ENCODE data around the gene ZNF316.
"Not testable (repeated sequence)": the region's sequence is repeated elsewhere in the genome, so short reads cannot be mapped to it uniquely, and the experiment has no call there.

The ZNF316 gene

DNA sequence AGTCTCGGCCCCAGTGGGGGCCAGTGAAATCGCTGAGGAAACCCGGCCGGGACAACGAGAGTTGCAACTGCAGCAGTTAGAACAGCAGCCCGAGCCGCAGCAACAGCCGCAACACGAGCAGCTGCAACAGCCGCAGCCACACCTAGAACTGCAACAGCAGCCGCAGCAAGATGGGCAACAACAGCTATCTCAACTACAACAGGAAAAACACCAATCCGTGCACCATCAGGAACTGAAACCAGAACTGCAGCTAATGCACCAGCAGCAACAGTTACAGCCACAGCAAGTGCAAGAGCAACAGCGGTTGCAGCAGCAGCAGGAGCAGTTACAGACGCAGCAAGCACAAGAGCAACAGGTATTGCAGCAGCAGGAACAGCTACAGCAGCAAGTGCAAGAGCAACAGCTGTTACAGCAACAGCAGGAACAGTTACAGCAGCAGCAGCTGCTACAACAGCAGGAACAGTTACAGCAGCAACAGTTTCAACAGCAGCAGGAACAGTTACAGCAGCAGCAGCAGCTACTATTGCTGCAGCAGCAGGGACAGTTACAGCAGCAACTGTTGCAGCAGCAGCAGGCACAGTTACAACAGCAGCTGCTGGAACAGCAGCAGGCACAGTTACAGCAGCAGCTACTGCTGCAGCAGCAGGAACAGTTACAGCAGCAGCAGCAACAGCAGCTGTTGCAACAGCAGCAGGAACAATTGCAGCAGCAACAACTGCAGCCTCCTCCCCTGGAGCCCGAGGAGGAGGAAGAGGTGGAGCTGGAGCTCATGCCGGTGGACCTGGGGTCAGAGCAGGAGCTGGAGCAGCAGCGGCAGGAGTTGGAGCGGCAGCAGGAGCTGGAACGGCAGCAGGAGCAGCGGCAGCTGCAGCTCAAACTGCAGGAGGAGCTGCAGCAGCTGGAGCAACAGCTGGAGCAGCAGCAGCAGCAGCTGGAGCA is 15.7 kb upstream of the ZNF316 start:
- in situ Hi-C loops (cut with MboI; ENCODE audit: low sequenced_read_pairs), result no loop called here

DNA sequence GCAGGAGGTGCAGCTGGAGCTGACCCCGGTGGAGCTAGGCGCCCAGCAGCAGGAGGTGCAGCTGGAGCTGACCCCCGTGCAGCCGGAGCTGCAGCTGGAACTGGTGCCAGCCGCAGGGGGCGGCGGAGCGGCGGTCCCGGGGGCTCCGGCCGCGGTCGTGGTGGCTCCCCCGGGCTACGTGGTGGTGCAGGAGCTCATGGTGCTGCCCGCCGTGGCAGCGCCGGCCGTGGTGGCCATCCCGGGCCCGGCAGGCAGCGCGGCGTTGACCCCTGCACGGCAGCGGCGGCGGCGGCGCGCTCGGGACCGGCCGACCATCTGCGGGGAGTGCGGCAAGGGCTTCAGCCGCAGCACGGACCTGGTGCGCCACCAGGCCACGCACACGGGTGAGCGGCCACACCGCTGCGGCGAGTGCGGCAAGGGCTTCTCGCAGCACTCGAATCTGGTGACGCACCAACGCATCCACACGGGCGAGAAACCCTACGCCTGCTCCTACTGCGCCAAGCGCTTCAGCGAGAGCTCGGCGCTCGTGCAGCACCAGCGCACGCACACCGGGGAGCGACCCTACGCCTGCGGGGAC is 14.9 kb upstream of the ZNF316 start:
- in situ Hi-C loops (cut with MboI; ENCODE audit: low sequenced_read_pairs), result no loop called here

DNA sequence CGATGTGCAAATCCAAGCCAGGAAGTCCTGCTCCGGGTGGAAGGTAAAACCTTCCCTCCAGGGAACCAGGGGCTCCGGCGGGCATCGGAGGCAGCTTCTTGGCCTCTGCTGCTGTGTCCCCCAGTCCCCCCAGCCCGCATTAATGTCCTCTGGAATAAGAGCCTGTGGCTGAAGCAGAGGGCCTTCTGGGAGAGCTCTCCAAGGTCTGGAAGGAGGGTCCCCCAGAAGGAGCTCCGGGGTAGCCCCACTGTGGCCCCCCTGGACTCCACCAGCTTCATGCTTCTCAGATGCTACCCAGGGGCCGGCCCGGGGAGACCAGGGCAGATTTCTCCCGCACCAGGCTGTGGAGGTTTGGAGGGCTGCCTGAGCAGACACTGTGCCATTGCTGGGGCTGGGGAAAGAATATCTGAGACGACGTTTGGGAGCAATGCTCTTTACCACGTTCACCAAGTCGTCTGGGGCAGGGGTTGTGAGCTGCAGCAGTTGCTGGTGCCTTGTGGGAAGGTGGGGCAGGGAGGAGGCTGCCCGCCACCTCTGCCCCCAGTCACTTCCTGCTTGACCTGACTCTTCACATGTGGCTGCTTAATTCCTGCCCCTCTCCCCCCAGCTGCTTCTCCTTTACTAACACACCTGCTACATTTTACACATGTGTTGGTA is 13.4 kb upstream of the ZNF316 start:
- in situ Hi-C loops (cut with MboI; ENCODE audit: low sequenced_read_pairs), result no loop called here

DNA sequence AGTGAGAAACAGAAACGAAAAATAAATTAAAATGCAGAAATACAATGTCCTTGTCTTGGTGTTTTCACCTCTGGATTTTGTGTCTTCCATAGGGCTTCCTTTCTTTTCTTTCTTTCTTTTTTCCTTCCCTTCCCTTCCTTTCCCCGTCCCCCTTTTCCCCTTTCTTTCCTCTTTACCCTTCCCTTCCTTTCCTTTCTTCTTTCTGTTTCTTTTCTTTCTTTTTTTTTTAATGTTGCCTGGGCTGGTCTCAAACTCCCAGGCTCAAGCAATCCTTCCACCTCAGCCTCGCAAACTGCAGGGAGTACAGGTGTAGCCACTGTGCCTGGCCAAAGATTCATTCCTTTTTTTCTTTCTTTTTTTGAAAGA is 12.9 kb upstream of the ZNF316 start:
- in situ Hi-C loops (cut with MboI; ENCODE audit: low sequenced_read_pairs), result no loop called here

DNA sequence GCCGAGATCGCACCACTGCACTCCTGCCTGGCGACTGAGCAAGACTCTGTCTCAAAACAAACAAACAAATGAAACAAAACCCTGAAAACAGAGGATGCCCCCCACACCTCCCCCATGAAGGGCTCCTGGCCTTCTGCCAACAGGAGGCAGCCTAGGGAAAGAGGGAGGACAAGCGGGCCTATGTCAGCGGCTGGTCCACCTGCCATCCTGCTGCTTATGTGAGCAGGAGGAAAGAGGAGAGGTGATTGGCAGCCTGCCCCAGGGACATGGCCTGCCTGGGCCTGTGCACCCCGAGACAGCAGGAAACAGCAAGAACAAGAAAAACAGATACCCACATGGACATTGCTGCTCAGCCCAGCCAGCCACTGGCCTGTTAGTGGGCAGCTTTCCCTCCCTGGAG is 9.1 kb upstream of the ZNF316 start:
- in situ Hi-C loops (cut with MboI; ENCODE audit: low sequenced_read_pairs), result no loop called here

DNA sequence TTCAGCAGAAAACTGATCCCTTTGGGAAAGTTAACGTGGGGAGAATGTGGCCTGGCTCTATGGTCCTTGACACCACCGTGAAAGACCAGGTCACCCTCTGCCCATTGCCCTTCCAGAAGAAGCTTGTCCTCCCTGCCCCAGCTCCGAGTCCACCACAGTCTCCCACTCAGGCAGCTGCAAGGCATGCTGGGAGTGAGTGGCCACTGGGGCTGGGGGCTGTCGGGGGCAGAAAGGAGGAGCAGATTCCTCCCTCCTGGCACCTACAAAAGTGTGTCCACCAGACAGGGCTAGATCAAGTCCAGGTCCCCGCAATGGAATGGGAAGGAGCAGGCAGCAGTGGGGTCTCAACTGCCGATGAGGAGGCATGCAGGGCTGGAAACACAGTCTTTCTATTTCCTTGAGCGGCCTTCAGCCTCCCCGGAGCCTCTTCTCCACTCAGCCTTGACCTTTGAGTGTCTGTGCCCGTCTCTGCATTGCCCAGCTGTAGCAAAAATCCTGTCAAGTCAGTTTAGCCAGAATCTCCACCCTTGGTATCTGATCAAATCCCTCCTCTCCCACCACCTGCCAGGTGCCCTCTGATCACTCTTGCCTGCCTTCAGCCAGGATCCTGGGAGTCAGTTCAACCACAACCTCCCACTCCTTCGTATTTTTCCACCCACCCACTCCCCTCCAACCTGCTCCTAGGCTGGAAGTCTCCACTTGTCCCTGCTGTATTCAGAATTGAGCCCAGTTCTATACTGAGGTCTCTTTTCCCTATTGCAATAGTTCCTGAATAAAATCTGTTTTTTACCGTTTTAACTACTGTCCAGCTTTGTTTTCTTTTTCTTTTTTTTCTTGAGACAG is 6.9 kb upstream of the ZNF316 start:
- in situ Hi-C loops (cut with MboI; ENCODE audit: low sequenced_read_pairs), result no loop called here

DNA sequence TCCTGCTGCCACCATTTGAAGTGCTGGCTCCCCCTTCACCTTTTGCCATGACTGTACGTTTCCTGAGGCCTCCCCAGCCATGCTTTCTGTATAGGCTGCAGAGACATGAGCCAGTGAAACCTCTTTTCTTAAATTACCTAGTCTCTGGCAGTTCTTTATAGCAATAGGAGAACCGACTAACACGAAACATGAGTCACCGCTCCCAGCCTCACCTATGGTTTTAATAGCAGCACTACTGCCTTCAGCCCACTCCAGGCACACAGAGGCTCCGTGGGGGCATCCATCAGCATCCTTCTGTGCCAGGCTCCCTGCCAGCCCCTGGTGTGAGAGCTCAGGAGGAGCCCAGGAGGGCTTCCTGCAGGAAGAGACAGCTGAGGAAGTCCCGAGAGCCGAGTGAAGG is 5.5 kb upstream of the ZNF316 start:
- in situ Hi-C loops (cut with MboI; ENCODE audit: low sequenced_read_pairs), result no loop called here

DNA sequence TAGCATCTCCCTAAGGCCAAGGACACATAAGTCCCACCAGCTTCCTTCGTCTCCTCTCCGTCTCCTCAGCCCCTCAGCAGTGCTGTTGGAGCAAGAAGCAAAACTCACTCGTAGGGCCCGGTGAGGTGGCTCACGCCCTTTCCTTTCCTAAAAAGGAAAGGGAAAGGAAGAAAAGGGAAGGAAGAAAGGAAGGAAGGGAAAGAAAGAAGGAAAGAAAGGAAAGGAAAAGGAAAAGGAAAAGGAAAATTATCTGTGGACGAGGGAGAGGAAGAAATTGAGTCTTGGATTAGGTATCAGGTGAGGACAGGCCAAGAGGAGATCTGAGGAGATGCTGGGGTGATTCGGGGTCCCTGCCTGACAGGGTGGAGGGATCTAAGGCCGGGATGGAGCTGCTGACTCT is 3.1 kb upstream of the ZNF316 start:
- in situ Hi-C loops (cut with MboI; ENCODE audit: low sequenced_read_pairs), result no loop called here

DNA sequence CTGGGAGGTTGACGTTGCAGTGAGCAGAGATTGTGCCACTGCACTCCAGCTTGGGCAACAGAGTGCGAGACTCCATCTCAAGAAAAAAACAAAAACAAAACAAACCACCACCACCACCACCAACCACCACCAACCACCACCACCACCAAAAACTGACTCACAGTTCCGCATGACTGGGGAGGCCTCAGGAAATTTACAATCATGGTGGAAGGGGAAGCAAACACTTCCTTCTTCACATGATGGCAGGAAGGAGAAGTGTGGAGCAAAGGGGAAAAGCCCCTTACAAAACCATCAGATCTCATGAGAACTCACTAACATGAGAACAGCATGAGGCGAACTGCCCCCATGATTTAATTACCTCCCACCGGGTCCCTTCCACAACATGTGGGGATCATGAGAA is 2.1 kb upstream of the ZNF316 start:
- in situ Hi-C loops (cut with MboI; ENCODE audit: low sequenced_read_pairs), result not testable (repeated sequence)

DNA sequence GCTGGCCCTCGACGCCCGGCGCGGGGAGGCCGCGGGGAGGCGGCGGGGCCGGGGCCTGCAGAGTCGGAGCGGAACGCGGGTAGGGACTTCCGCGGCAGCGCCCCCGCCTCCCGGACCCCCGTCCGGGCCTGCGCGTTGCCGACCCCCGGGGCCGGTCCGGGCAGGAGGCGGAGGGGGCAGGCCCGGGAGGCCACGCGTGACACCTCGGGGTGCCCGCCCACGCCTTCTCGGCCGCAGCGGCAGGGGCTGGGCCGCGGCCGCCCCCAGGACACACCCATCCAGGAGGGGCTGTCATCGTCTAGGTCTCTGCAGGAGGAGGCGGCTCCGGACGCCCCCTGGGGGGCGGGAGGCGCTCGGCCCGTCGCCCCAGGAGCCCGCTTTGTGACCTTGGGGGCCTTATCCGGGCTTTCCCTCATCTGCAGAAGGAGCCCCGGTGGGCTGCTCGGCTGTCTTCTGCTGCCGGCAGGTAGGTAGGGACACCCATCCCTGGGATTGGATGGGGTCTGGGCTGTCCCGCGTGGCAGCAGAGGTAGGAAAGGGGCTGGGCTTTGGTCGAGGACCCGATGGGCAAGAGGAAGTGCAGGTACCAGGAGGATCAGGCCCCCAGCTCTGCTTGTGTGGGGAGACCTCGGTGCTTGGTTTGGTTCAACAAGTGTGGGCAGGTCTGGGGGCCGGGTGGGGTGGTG is 569 bp downstream of the ZNF316 start:
- in situ Hi-C loops (cut with MboI; ENCODE audit: low sequenced_read_pairs), result no loop called here

DNA sequence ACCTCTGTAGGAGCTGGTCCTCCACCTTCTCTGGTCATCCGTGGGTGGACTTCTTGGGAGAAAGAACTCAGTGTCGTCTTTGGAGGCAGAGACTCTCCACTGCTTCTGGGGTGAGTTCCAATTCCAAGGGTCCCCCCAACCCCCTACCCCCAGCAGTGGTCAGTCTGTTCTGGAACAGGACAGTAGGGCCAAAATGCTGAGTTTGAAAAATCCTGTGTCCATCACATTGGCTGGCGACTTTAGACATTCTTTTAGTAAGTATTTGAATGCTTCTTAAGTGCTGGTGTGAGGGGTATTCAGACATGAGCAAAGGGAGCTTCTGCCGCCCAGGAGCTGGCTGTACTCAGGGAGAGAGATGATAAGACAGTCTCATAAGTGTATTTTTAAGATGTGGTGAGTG is 1.9 kb downstream of the ZNF316 start:
- in situ Hi-C loops (cut with MboI; ENCODE audit: low sequenced_read_pairs), result no loop called here

DNA sequence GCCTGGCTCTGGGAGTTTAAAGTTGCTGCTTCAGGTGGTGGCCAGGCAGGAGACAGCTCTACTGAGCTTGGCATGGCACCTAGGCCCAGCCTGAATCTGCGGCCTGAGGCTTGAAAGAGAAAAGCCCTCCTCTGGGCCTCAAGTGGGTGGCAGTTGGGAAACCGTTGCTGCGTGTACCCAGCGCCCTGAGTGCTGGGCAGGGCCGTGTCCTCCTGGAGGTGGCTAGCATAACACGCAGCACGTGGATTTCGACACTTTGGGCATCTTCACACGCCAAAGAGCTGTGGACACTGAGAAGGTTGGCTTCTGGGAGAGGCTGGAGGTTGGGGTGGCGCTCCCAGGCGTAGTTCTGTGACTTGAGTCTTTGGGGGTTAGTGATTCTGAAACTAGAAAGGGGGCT is 2.5 kb downstream of the ZNF316 start:
- in situ Hi-C loops (cut with MboI; ENCODE audit: low sequenced_read_pairs), result no loop called here

DNA sequence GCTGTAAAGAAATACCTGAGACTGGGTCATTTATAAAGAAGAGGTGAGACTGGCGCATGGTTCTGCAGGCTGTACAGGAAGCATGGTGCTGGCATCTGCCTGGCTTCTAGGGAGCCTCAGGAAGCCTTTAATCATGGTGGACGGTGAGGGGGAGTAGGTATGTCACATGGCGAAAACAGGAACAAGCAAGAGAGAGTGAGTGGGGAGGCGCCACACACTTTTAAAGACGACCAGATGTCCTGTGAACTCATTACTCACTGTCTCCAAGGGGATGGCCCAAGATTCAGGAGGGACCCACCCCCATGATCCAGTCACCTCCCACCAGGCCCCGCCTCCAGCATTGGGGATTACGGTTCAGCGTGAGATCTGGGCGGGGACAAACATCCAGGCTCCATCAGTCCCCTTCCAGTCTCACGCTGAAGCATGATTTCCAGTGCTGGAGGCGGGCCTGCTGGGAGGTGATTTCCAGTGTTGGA is 3.2 kb downstream of the ZNF316 start:
- in situ Hi-C loops (cut with MboI; ENCODE audit: low sequenced_read_pairs), result no loop called here

DNA sequence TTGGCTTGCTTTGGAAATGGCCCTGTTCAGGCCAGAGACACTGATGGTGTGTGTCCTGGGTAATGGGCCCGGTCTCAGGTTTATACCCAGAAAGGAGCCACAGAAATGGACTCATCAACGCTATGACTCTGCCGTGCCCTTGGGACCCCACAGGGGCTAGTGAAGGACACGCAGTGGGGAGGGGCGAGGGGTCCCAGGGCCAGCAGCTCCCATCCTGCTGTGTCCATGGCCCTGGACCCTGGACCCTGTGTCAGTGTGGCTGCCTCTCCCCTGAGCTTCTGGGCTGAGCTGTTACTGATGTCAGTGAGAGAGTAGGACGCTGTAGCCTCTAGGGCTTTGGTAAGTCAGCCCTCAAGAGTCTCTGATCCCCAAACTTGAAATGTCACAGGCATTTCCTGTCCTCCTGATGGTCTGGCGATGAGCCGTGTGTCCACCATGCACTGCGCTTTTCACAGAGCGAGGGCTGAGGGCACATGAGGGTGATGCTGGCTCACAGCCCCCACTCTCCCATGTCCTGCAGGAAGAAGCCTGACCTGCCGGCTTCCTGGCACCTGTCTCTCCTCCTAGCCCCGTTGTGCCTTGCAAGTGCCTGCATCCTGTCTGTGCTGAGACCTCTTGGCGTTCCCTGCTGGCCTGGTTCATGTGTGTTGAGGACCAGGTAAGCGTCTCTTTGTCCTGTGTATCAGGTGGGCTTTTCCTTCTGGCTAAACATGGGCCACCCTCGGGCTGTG is 4.4 kb downstream of the ZNF316 start:
- in situ Hi-C loops (cut with MboI; ENCODE audit: low sequenced_read_pairs), result no loop called here

DNA sequence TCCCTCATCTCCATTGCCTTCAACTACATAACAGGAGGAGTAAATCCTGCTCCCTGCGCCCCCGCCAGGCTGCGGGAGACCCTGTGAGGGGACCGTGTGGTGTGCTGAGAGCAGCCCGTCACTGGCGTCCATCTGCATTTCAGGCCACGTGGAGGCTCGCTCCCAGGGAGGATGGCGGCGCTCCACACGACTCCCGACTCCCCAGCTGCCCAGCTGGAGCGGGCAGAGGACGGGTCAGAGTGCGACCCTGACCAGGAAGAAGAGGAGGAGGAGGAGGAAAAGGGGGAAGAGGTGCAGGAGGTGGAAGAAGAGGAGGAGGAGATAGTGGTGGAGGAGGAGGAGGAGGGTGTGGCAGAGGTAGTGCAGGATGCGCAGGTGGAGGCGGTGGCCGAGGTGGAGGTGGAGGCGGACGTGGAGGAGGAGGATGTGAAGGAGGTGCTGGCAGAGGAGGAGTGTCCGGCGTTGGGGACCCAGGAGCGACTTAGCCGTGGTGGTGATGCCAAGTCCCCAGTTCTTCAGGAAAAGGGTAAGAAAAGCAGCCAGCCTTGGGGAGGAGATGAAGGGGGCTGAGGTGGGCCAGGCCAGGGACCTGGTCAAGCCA is 5.2 kb downstream of the ZNF316 start:
- in situ Hi-C loops (cut with MboI; ENCODE audit: low sequenced_read_pairs), result no loop called here

DNA sequence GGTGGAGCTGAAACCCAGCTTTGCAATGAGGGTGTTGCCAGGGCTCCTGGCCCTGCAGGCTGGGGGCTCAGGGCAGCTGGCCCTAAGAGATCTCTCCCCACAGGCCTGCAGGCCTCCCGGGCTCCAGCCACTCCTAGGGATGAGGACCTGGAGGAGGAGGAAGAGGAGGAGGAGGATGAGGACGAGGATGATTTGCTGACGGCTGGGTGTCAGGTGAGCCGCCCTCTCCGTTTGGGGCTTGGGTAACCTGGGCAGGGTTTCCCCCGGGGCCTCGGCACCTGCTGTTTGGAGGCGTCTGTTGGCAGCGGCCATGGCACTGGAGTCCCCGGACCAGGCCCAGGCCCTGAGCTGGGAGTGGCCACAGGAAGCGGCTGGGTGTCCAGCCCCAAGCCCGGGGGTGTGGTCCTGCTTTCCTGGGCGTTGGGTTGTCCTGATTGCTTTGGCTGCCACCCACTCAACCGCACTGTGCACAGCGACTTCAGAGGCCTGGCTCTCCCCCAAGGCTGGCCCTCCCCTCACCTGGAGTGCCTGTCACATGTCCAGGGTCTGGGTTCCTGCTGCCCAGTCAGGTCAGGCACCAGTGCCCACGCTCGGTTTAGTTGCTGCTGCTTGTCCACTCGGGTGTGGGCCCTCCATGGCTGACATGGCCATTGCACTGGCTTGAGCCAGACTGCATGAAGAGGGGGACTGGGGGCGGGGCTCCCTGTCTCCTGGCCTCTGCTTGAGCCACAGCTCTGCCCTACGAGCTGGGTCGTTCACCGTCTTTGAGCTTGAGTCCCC is 5.9 kb downstream of the ZNF316 start:
- in situ Hi-C loops (cut with MboI; ENCODE audit: low sequenced_read_pairs), result no loop called here

DNA sequence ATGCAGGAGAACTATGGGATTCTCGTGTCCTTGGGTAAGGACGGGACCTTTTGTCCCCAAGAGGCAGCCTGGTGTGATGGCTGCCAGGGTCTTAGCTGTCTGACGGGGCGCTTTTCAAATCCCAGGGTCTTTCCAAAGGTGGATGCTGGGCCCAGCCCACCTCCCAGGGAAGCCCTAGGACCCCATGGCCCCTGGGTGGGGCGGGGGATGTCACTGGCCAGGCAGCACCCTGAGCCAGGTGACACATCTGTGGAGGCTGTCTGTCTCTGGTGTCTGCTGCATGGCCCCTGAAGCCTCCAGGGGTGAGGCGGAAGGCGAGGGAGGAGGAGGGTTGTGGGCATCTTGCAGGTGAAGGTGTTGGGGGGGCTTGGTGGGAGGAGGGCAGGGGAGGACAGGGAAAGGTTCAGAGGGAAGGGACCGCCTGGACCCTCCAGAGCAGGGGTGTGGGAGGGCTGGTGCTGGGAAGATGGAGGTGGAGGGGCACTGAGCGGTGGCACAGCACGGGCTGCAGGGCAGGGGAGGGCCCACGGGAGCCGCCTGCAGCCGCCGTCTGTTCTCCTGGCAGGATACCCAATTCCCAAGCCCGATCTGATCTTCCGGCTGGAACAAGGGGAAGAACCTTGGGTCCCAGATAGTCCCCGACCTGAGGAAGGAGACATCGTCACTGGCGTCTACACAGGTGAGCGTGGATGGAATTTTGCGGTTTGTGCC is 7.0 kb downstream of the ZNF316 start:
- in situ Hi-C loops (cut with MboI; ENCODE audit: low sequenced_read_pairs), result no loop called here

DNA sequence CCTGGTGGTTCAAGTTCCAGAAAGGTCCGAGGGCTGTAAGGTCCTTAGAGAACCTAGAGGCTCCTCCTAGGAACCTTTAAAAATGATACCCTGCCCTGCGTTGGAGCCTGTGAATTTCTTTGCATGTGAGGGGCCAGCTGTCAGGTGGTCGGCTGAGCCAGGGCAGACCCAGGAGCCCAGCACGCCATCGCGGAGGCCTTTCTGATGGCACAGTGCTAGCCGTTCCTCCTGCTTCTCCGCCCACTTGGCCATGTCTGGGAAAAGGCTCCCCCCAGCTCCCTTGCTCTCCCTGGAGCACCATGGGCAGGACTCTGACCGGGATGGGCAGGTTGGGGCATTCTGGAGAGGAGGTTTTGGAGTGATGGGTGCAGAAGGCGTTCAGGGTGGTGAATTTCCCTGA is 7.6 kb downstream of the ZNF316 start:
- in situ Hi-C loops (cut with MboI; ENCODE audit: low sequenced_read_pairs), result no loop called here

All from HL-60/S4 (cell line).